Endothelial cell of umbilical vein (primary cell): ENCODE results near the gene ADGRD1. TPM values are rescaled to one million over a fixed set of nuclear protein-coding genes. Genes with fewer than 3 reads are reported as not detected.

Experiments used
- BruUV-seq: library from RNA; stranded (reverse); fragments of 400-500 nt; replicated peaks from 2 replicates; lab custom pipeline; 2021; lab: Mats Ljungman, UMichigan
- CTCF ChIA-PET: fragments of 300-600, 350-600 bp; sonication (Branson Sonifier 250); formaldehyde crosslinking; loops from one replicate; lab custom pipeline; 2021; ENCODE audit warnings: antibody characterized with exemption, inconsistent platforms; lab: Charles Lee
- POLR2A ChIA-PET: fragments of 300-600, 350-600 bp; sonication (Branson Sonifier 250); formaldehyde crosslinking; loops from one replicate; lab custom pipeline; 2021; ENCODE audit warnings: antibody characterized with exemption, inconsistent platforms; lab: Charles Lee
- DNase-seq: peaks from one replicate; pipeline ENCODE4 v3.0.0-alpha.2; 2011; ENCODE audit warnings: low read depth, low spot score
- FAIRE-seq: peaks from 2 replicates; lab custom pipeline; 2011; peaks lifted over from hg19 to GRCh38; lab: Jason Lieb, UNC
- H2AFZ ChIP-seq: 2 replicates; pipeline ENCODE4 v1.6.0; 2012; ENCODE audit warnings: low read depth, low read length, control low read depth, inconsistent platforms
- H3K27ac ChIP-seq: 2 replicates; pipeline ENCODE4 v1.5.1; 2011; ENCODE audit warnings: low read depth, mild to moderate bottlenecking, control low read depth, low read length, moderate library complexity; ENCODE audit not compliant: insufficient read depth
- H3K27me3 ChIP-seq, 2 experiments: 2 replicates each; pipeline versions ENCODE4 v1.6.0 to v1.6.1; 2011; ENCODE audit warnings: low read length in 2 of 2, mixed read lengths in 1 of 2; ENCODE audit not compliant: control insufficient read depth in 2 of 2, insufficient read depth in 2 of 2
- H3K36me3 ChIP-seq, 2 experiments: 2 replicates in 1 of 2; 3 replicates in 1 of 2; pipeline ENCODE4 v1.5.1; 2011; ENCODE audit warnings: low read length in 2 of 2, mild to moderate bottlenecking in 1 of 2, moderate library complexity in 1 of 2; ENCODE audit not compliant: control insufficient read depth in 2 of 2, insufficient read depth in 2 of 2; ENCODE audit errors: extremely low read depth in 1 of 2
- H3K4me1 ChIP-seq: 3 replicates; pipeline ENCODE4 v1.5.1; 2011; ENCODE audit warnings: mild to moderate bottlenecking, low read length; ENCODE audit not compliant: control insufficient read depth, insufficient read depth; ENCODE audit errors: extremely low read depth
- H3K4me2 ChIP-seq: 2 replicates; pipeline ENCODE4 v1.6.1; 2011; ENCODE audit warnings: low read length, control low read depth, mixed read lengths; ENCODE audit not compliant: insufficient read depth
- H3K4me3 ChIP-seq, 3 experiments: fragments of 200-600 bp in 1 of 3; sonication (generic), shearing (Covaris generic) in 1 of 3; replicated peaks in 1 of 3; 2 replicates each; pipeline ENCODE4 v1.5.1; 2011 to 2016; ENCODE audit warnings: control low read depth in 3 of 3, low read length in 3 of 3, mild to moderate bottlenecking in 2 of 3, inconsistent platforms in 1 of 3, low read depth in 1 of 3, moderate library complexity in 1 of 3; ENCODE audit not compliant: insufficient read depth in 1 of 3
- H3K79me2 ChIP-seq: 2 replicates; pipeline ENCODE4 v1.6.0; 2012; ENCODE audit warnings: low read length, inconsistent platforms; ENCODE audit not compliant: control insufficient read depth, insufficient read depth
- H3K9ac ChIP-seq: replicated peaks from 2 replicates; pipeline ENCODE3; 2011; ENCODE audit warnings: low read length, control low read depth; ENCODE audit not compliant: insufficient read depth; ENCODE audit errors: extremely low read depth
- H3K9me1 ChIP-seq: replicated peaks from 3 replicates; pipeline ENCODE4 v1.6.0; 2011; ENCODE audit warnings: mild to moderate bottlenecking, low read length; ENCODE audit not compliant: control insufficient read depth, insufficient read depth; ENCODE audit errors: extremely low read depth
- H3K9me3 ChIP-seq: replicated peaks from 2 replicates; pipeline ENCODE4 v1.5.1; 2012; ENCODE audit warnings: low read length, inconsistent platforms; ENCODE audit not compliant: control insufficient read depth, insufficient read depth
- H4K20me1 ChIP-seq: replicated peaks from 2 replicates; pipeline ENCODE3; 2011; ENCODE audit warnings: mild to moderate bottlenecking, low read length; ENCODE audit not compliant: control insufficient read depth, insufficient read depth; ENCODE audit errors: extremely low read depth
- CTCF ChIP-seq, 2 donors: IDR thresholded peaks; 1 replicate in 1 of 2; 2 replicates in 1 of 2; pipeline ENCODE4 v1.5.1; 2011; ENCODE audit warnings: low read length in 2 of 2, mild to moderate bottlenecking in 2 of 2, moderate library complexity in 2 of 2, control low read depth in 1 of 2, inconsistent platforms in 1 of 2, low read depth in 1 of 2; ENCODE audit not compliant: insufficient read depth in 1 of 2; ENCODE audit errors: extremely low read depth in 1 of 2
- EZH2 ChIP-seq: IDR thresholded peaks from 2 replicates; pipeline ENCODE4 v1.6.1; 2012; ENCODE audit warnings: borderline replicate concordance, low read depth, mild to moderate bottlenecking, moderate library complexity, low read length, inconsistent platforms; ENCODE audit not compliant: severe bottlenecking
- FOS ChIP-seq: IDR thresholded peaks from 2 replicates; pipeline ENCODE4 v1.6.1; 2011; ENCODE audit warnings: mild to moderate bottlenecking, low read length, moderate library complexity, borderline replicate concordance; ENCODE audit not compliant: insufficient read depth
- GATA2 ChIP-seq: IDR thresholded peaks from 2 replicates; pipeline ENCODE4 v1.7.0; 2011; ENCODE audit warnings: low read depth, mild to moderate bottlenecking, moderate library complexity, mixed read lengths, low read length; ENCODE audit not compliant: insufficient read length, insufficient read depth
- JUN ChIP-seq: IDR thresholded peaks from 2 replicates; pipeline ENCODE4 v1.6.1; 2011; ENCODE audit warnings: borderline replicate concordance, low read depth; ENCODE audit not compliant: insufficient read length, insufficient read depth
- MYC ChIP-seq: IDR thresholded peaks from one replicate; pipeline ENCODE4 v1.6.1; 2011; ENCODE audit warnings: mild to moderate bottlenecking, low read depth, low read length
- POLR2A ChIP-seq: IDR thresholded peaks from 2 replicates; pipeline ENCODE4 v1.6.1; 2012; ENCODE audit warnings: low read depth, mild to moderate bottlenecking, control low read depth, low read length
- POLR2AphosphoS5 ChIP-seq: IDR thresholded peaks from 2 replicates; pipeline ENCODE4 v1.6.1; 2012; ENCODE audit warnings: low read depth, mild to moderate bottlenecking, control low read depth, low read length, moderate library complexity; ENCODE audit not compliant: insufficient read depth
- dilution Hi-C: fragments of 300-500 bp; cut with MboI; formaldehyde crosslinking; loops from one replicate; pipeline ENCODE4 v1.15.0; 2019; ENCODE audit warnings: low sequenced_read_pairs; ENCODE audit not compliant: extremely low pct_ligation_motif_present
- intact Hi-C: fragments of 100-400 bp; cut with micrococcal nuclease; formaldehyde crosslinking; loops from one replicate; pipeline ENCODE4 v1.10.0; 2022
- polyA plus RNA-seq, 4 experiments: library from polyadenylated mRNA; depleted of rRNA in 3 of 4; stranded (reverse) in 3 of 4; unstranded in 1 of 4; fragments of >200 nt; gene quantifications; 2 replicates each; pipeline versions ENCODE4 v1.2.1 to v1.2.3, GENCODE V29; 2011 to 2012; ENCODE audit warnings: missing spikeins in 1 of 4
- total RNA-seq: library from RNA; stranded (reverse); gene quantifications from 2 replicates; pipeline ENCODE4 v1.2.3, GENCODE V29; 2021
- TF ChIP-seq, protein P1 (sequence below): IDR thresholded peaks from 2 replicates; pipeline ENCODE4 v1.6.1; 2011; ENCODE audit not compliant: insufficient read depth, insufficient read length

The ADGRD1 gene
- total and polyA plus RNA-seq, 2 donors (not counting 3 experiments of a cell fraction or from before 2014, with no cell fraction given) = 0.07 TPM; not detected in 1

DNA sequence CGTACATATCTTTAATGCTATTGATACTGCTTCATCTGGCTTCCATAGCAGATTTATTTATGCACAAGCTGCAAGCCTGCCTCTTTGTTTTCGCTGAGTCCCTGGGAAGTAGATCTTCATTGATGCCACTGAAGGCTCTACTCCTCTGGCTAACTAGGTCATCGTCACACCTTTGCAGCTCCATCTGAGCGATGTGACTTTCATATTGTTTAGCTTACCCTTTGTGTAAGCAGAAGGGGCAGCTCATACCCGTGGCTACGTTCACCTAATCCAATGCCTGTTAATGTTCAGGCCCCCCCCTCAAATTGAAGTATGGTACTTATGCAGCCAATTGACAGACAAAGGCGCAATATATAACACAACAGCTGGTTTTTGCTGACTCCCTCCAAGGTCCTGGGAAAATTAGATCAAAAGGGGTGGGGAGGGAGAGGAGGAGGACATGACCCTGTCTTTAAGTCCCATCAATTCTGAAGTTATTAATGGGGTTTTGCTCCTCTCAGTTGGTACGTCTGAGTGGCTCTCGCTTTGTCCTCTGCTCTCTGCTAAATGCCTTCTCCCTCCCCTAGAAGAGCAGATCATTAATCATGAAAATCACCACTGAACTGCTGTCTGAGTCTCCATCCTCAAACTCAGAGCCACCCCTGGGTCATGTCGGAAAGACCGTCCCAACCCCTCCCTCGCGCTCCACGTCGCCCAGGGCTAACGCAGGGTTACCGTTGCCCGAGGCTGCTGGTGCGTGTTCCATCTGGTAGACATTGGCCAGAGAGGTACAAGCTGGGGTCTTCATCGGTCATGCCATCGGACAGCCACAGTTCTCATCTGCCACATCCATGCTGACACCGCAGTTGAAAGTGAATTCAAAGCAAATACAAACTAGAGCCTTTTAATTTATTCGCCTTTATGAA, 128.8 kb downstream of the ADGRD1 start:
- no peak overlapping the region for H3K27ac ChIP-seq
- DNase-seq = no peak
- no peaks in the 10 kb centered on the region for H3K79me2 ChIP-seq
- no peak overlapping the region for H3K4me3 ChIP-seq
- intact Hi-C loops (no loop called here), dilution Hi-C loops (no loop called here)
- no peaks in the 10 kb centered on the region for H4K20me1 ChIP-seq
- ChIA-PET POLR2A (no interaction called here), CTCF (no interaction called here)
- FAIRE-seq = no peak
- no peaks in the 10 kb centered on the region for H3K9me3 ChIP-seq
- no peaks in the 10 kb centered on the region for H3K4me1 ChIP-seq
- no peaks in the 10 kb centered on the region for H3K27me3 ChIP-seq
- no peak overlapping the region for H3K4me2 ChIP-seq
- no TSS peak for BruUV-seq
- TF ChIP-seq CTCF (IDR thresholded peaks at IDR 0.05; ENCODE audit: extremely low read depth in 1 of 2, insufficient read depth in 1 of 2, low read depth in 1 of 2, low read length in 2 of 2) (no peak), JUN (no peak), GATA2 (no peak), POLR2A (no peak), FOS (no peak), MYC (no peak), EZH2 (no peak), POLR2AphosphoS5 (no peak)
- TF ChIP-seq, protein P1, sequence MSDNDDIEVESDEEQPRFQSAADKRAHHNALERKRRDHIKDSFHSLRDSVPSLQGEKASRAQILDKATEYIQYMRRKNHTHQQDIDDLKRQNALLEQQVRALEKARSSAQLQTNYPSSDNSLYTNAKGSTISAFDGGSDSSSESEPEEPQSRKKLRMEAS = no peak
- no peaks in the 10 kb centered on the region for H3K9me1 ChIP-seq
- no peak overlapping the region for H2AFZ ChIP-seq
- no peak overlapping the region for H3K9ac ChIP-seq
- H3K36me3 ChIP-seq = no peaks in the 10 kb centered on the region
